Measurements from ENCODE around the gene SETD7. TPM values are rescaled to one million over a fixed set of nuclear protein-coding genes. Genes with fewer than 3 reads are reported as not detected.

SETD7 gene
- total and polyA plus RNA-seq, 2 experiments from 2014 or later, result 1.1 to 4.2 TPM

DNA sequence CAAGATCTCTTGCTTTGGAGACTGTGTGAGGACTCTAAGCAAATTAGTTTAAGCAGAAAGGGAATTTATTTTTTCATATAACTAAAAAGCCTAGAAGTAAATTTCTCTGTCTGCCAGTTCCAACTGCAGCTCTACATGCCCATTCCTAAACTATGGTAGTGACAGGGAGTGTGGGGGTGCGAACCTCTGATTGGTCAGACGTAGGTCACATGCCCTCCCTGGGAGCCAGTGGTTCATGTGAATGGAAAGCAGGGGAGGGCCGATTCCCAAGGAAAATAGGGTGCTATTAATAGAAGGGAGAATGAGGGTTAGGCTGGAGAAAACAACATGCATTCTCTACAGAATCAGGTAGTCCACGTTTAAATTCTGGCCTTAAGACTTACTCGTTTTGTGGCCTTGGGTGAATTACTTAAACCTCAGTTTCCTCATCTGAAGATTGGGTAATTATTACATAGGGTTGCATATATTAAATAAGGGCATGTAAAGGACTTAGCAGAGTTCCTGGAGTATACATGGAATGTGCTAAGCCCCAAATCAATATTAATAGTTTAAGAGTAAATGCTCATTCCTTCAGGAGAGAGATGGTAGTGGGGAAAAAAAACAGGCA is 94.9 kb downstream of the SETD7 start:
- H3K27me3 Mint-ChIP-seq (ENCODE audit: insufficient read depth, low read depth, poor library complexity), result no peaks in the 10 kb centered on the region
- peaks cover 11% of the 10 kb centered on the region; the same call in 2 of the 3 replicates for H3K36me3 Mint-ChIP-seq (ENCODE audit: low read depth)
- peaks cover 50% of the 10 kb centered on the region for H3K4me1 Mint-ChIP-seq
- no peak for TF ChIP-seq ZNF114 (CRISPR knock-in tag; IDR thresholded peaks at IDR 0.05)
- TF ChIP-seq POLR2AphosphoS5 (IDR thresholded peaks at IDR 0.05; ENCODE audit: low read depth), result no peak
- TF ChIP-seq NANOG (IDR thresholded peaks at IDR 0.05; ENCODE audit: borderline replicate concordance), result no peak
- TF ChIP-seq, protein P1, sequence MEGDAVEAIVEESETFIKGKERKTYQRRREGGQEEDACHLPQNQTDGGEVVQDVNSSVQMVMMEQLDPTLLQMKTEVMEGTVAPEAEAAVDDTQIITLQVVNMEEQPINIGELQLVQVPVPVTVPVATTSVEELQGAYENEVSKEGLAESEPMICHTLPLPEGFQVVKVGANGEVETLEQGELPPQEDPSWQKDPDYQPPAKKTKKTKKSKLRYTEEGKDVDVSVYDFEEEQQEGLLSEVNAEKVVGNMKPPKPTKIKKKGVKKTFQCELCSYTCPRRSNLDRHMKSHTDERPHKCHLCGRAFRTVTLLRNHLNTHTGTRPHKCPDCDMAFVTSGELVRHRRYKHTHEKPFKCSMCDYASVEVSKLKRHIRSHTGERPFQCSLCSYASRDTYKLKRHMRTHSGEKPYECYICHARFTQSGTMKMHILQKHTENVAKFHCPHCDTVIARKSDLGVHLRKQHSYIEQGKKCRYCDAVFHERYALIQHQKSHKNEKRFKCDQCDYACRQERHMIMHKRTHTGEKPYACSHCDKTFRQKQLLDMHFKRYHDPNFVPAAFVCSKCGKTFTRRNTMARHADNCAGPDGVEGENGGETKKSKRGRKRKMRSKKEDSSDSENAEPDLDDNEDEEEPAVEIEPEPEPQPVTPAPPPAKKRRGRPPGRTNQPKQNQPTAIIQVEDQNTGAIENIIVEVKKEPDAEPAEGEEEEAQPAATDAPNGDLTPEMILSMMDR (conservative IDR thresholded peaks at IDR 0.05; ENCODE audit: low read depth in 2 of 2), result no peak
- TF ChIP-seq JUNB (IDR thresholded peaks at IDR 0.05; ENCODE audit: unreplicated experiment), result no peak
- no peak for TF ChIP-seq ZNF331 (CRISPR knock-in tag; IDR thresholded peaks at IDR 0.05; ENCODE audit: low read depth)
- TF ChIP-seq CREB1 (CRISPR knock-in tag; IDR thresholded peaks at IDR 0.05; ENCODE audit: low read depth), result no peak
- TF ChIP-seq, protein P2, sequence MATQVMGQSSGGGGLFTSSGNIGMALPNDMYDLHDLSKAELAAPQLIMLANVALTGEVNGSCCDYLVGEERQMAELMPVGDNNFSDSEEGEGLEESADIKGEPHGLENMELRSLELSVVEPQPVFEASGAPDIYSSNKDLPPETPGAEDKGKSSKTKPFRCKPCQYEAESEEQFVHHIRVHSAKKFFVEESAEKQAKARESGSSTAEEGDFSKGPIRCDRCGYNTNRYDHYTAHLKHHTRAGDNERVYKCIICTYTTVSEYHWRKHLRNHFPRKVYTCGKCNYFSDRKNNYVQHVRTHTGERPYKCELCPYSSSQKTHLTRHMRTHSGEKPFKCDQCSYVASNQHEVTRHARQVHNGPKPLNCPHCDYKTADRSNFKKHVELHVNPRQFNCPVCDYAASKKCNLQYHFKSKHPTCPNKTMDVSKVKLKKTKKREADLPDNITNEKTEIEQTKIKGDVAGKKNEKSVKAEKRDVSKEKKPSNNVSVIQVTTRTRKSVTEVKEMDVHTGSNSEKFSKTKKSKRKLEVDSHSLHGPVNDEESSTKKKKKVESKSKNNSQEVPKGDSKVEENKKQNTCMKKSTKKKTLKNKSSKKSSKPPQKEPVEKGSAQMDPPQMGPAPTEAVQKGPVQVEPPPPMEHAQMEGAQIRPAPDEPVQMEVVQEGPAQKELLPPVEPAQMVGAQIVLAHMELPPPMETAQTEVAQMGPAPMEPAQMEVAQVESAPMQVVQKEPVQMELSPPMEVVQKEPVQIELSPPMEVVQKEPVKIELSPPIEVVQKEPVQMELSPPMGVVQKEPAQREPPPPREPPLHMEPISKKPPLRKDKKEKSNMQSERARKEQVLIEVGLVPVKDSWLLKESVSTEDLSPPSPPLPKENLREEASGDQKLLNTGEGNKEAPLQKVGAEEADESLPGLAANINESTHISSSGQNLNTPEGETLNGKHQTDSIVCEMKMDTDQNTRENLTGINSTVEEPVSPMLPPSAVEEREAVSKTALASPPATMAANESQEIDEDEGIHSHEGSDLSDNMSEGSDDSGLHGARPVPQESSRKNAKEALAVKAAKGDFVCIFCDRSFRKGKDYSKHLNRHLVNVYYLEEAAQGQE (IDR thresholded peaks at IDR 0.05; ENCODE audit: unreplicated experiment), result no peak
- TF ChIP-seq, protein P3, sequence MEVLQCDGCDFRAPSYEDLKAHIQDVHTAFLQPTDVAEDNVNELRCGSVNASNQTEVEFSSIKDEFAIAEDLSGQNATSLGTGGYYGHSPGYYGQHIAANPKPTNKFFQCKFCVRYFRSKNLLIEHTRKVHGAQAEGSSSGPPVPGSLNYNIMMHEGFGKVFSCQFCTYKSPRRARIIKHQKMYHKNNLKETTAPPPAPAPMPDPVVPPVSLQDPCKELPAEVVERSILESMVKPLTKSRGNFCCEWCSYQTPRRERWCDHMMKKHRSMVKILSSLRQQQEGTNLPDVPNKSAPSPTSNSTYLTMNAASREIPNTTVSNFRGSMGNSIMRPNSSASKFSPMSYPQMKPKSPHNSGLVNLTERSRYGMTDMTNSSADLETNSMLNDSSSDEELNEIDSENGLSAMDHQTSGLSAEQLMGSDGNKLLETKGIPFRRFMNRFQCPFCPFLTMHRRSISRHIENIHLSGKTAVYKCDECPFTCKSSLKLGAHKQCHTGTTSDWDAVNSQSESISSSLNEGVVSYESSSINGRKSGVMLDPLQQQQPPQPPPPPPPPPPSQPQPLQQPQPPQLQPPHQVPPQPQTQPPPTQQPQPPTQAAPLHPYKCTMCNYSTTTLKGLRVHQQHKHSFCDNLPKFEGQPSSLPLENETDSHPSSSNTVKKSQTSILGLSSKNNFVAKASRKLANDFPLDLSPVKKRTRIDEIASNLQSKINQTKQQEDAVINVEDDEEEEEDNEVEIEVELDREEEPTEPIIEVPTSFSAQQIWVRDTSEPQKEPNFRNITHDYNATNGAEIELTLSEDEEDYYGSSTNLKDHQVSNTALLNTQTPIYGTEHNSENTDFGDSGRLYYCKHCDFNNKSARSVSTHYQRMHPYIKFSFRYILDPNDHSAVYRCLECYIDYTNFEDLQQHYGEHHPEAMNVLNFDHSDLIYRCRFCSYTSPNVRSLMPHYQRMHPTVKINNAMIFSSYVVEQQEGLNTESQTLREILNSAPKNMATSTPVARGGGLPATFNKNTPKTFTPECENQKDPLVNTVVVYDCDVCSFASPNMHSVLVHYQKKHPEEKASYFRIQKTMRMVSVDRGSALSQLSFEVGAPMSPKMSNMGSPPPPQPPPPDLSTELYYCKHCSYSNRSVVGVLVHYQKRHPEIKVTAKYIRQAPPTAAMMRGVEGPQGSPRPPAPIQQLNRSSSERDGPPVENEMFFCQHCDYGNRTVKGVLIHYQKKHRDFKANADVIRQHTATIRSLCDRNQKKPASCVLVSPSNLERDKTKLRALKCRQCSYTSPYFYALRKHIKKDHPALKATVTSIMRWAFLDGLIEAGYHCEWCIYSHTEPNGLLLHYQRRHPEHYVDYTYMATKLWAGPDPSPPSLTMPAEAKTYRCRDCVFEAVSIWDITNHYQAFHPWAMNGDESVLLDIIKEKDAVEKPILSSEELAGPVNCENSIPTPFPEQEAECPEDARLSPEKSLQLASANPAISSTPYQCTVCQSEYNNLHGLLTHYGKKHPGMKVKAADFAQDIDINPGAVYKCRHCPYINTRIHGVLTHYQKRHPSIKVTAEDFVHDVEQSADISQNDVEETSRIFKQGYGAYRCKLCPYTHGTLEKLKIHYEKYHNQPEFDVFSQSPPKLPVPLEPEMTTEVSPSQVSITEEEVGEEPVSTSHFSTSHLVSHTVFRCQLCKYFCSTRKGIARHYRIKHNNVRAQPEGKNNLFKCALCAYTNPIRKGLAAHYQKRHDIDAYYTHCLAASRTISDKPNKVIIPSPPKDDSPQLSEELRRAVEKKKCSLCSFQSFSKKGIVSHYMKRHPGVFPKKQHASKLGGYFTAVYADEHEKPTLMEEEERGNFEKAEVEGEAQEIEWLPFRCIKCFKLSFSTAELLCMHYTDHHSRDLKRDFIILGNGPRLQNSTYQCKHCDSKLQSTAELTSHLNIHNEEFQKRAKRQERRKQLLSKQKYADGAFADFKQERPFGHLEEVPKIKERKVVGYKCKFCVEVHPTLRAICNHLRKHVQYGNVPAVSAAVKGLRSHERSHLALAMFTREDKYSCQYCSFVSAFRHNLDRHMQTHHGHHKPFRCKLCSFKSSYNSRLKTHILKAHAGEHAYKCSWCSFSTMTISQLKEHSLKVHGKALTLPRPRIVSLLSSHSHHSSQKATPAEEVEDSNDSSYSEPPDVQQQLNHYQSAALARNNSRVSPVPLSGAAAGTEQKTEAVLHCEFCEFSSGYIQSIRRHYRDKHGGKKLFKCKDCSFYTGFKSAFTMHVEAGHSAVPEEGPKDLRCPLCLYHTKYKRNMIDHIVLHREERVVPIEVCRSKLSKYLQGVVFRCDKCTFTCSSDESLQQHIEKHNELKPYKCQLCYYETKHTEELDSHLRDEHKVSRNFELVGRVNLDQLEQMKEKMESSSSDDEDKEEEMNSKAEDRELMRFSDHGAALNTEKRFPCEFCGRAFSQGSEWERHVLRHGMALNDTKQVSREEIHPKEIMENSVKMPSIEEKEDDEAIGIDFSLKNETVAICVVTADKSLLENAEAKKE (CRISPR knock-in tag; IDR thresholded peaks at IDR 0.05), result no peak
- no peak for TF ChIP-seq EZH2 (IDR thresholded peaks at IDR 0.05; ENCODE audit: low read depth, unreplicated experiment)
- Histone ChIP-seq H3K4me1 (ENCODE audit: insufficient read depth) (peaks cover 27% of the 10 kb centered on the region), H3K4me2 (peak overlapping the region; percentile 39), H3F3A (replicated peaks; ENCODE audit: low read depth) (no peaks in the 10 kb centered on the region), H2AFZ (no peak overlapping the region), H3K27me3 (ENCODE audit: insufficient read depth) (no peaks in the 10 kb centered on the region), H3K27ac (ENCODE audit: low read depth) (peak overlapping the region; percentile 97), H3K79me2 (replicated peaks; ENCODE audit: insufficient read depth) (peaks cover 90% of the 10 kb centered on the region), H4K20me1 (replicated peaks; ENCODE audit: insufficient read depth) (peaks cover 4% of the 10 kb centered on the region; the same call in 1 of the 2 replicates), H3K4me3 (peak overlapping the region; percentile 11), H3K36me3 (ENCODE audit: insufficient read depth) (no peaks in the 10 kb centered on the region), H3K9me2 (ENCODE audit: insufficient read depth) (no peaks in the 10 kb centered on the region)
- peak overlapping the region; percentile 53 for H3K4me3 Mint-ChIP-seq
- ATAC-seq (peak; percentile 95), DNase-seq (ENCODE audit: low spot score) (peak; percentile 85)
- peak overlapping the region; percentile 94 for H3K27ac Mint-ChIP-seq
- peaks cover 6% of the 10 kb centered on the region; the same call in 1 of the 3 replicates for H3K9me3 Mint-ChIP-seq
